ENCODE data around the gene CDH12. TPM values are rescaled to one million over a fixed set of nuclear protein-coding genes. Genes with fewer than 3 reads are reported as not detected.
"Not testable (repeated sequence)": the region's sequence is repeated elsewhere in the genome, so short reads cannot be mapped to it uniquely, and the experiment has no call there.

CDH12 gene
- polyA plus RNA-seq, 1 donor = 1.3 TPM

DNA sequence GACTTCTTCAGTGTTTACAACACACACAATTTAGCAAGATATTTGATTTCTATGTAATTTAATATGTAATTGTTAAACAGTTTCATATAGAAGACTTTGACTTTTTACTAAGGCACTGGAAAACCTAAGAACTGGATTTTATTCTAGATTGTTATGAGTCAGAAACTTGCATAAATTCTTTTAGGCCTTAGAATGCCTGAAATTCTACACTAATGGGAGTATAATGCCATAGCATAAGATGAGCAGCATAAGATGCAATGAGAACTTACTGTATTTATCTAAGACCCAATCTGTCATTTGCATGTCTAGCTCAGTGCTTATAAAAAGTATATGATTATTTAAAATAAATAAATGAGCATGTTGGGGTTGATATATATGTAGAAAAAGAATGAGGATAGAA lies 285.2 kb downstream of the CDH12 start:
- no peak for DNase-seq (ENCODE audit: low read depth)

DNA sequence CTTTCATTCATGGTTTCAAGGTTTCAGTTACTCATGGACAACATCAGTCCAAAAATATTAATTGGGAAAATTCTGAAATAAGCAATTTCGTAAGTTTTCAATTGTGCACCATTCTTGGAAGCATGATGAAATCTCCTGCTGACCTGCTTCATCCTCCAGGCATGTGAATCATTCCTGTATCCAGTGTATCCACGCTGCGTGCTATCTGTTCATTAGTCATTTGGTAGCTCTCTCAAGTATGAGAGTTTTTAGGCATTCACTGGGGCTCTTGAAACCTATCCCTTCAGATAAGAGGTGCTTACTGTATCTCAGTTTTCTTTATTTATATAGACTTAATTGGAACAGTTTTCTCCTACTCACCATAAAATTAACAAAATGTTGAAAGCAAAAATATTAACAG lies 293.0 kb downstream of the CDH12 start:
- no peak for DNase-seq (ENCODE audit: low read depth)

DNA sequence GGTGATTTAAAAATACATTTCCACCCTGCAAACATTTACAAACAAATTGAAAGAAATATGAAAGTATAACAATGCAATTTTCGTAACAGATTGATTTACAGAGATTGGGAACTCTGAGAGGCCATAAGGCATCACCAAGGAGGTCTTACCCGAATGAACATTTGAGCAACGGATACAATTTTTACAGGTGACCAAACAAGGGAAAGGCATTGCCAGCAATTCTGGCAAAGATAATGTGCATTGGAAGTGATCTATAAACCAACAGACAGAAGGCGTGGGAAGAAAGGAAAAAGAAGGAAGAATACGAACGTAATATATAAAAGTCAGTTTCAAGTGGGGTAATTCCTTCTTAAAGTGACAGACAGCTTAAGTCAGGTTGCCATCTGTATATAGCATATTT lies 295.9 kb downstream of the CDH12 start:
- no peak for DNase-seq (ENCODE audit: low read depth)

DNA sequence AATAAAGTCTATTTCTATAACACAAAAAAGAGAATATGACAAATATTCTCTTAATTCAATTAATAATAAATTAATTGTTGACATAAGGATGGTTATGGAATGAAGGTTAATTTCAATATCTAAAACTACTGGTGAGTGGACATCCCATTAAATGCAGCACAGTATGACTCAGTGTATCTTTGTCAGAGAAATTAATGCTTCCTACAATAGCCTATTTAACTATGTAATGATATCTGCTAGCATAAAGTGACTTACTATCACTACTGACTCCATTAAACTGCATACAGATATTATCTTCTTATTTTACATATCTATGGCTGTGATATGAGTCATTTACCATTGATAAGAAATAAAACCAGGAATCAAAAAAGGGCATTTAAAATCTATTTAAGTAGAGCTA lies 298.7 kb downstream of the CDH12 start:
- no peak for DNase-seq (ENCODE audit: low read depth)

DNA sequence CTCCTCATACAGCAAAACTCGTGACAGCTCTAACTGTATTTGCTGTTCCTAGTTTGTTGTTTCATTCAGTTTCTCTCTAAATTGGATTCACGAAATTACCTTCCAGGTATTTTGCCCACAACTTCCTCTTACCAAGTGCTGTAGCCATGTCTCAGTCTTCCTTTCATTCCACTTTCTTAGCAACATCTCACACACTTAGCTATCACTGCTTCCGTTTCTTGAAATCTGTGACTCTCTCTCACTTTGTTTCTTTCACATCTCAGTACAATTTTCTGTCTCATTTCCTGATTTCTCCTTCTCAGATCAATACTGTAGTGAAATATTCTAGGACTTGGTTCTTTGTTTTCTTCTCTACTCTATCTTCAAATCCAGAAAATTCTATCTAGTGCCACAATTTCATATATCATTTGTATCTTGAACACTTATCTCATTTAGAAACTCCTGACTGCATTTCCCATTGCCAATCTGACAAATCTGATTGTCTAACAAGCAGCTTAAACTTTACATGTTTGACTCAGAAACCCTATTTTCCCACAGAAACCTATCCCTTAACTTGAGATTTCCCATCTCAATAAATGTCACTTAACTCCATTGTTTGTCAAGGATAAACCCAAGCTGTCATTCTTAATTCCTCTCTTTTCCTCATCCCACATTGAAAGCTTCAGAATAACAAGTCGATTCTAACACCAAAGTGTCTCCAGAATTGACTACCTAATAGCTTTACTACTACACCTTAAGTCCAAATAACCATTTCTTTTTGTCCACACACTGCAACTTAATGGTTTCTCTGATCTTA lies 303.1 kb downstream of the CDH12 start:
- no peak for DNase-seq (ENCODE audit: low read depth)

DNA sequence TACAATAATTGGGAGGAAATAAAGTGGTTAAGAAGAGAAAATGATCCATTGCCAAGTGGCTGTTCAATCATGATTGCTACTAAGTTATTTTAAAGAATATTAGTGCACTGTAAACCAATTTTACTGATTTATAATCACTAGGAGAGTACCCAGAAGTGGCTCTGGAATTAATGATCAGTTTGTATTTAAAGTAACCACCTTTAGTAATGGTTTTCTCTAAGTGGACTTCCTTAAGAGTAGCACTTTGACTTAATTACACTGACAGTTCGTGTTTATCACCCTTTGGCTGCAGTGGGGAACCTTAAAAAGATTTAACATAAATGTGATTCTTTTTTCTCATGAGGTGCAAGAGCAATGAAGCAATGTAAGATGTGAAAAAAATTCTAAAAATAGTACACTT lies 310.8 kb downstream of the CDH12 start:
- DNase-seq (ENCODE audit: low read depth) = no peak

DNA sequence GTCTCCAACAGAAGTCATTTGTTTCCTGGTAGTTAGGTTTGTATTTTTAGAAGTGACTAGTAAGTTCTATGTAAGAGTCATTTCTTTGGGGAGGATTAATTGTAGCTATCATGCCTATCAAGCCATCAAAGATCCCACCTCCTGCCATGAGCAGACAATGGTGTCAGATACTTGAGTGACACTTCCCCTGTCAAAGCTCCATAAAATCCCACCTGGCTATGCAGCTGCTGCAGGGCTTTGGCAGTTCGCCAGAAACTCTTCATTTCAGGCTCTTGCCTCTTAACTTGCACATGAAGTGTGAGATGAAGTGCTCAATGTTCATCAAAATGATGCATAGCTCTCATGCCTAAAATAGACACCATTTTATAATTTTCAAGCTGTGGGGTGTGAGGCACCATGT lies 312.1 kb downstream of the CDH12 start:
- no peak for DNase-seq (ENCODE audit: low read depth)

DNA sequence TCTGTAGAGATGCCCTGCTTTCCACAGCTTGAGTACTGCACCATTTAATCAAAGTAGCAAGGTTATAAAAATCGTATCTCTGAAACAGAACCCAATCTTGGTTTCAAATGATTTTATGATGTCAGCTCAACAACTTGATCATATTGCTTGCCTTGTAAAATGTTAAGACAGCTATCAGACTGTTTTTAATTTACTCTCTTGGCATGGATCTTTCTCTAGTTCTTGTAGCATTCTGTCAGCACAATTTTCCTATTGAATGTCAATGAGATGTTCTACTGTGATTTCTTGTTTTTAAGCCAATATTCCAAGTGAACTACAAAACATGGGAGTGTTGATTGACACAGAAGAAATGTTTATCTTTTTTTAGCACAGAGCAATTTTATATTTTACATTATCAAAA lies 313.4 kb downstream of the CDH12 start:
- no peak for DNase-seq (ENCODE audit: low read depth)

DNA sequence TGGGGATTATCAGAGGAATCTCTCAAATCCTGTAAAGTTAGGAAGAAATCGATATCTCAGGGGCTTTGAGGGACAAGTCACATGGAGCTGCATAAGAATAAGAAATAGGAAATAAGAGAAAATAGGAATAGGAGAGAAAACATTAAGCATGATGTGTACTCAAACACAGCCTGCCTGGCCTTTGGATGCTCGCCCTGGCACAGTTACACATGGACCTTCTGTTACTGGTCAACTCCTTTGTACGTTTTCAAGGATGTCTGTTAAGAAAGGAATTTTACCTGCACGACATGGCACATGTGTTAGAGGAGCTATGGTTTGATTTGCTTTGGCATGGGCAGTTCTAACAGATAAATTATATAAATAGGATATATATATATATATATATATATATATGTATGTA lies 321.2 kb downstream of the CDH12 start:
- no peak for DNase-seq (ENCODE audit: low read depth)

DNA sequence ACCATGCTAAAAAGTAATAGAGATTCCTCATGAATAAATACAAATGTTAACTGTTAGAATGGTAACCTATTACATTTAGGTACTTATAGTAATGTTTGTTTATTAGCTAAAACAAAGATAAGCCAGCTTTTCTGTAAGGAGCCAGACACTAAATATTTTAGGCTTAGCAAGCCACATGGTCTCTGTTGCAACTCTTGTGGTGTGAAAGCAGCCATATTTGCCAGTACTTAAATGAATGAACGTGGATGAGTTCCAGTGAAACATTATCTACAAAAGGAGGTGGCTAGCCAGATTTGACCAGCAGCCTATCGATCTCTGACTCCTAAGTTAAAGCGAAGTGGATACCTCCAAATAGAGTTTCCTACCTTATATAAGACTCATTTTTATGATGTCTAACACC lies 331.6 kb downstream of the CDH12 start:
- DNase-seq (ENCODE audit: low read depth) = no peak

DNA sequence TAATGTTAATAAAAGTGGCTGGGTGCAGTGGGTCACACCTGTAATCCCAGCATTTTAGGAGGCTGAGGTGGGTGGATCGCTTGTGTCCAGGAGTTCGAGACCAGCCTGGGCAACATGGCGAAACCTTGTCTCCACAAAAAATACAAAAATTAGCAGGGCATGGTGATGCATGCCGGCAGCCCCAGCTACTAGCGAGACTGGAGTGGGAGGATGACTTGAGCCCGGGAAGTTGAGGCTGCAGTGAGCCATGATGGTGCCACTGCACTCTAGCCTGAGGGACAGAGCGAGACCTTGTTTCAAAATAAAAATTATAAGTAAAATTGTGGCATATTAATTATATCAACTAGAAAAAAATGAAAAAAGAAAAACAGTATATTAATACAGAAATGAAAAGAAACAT lies 336.6 kb downstream of the CDH12 start:
- not testable (repeated sequence) for DNase-seq (ENCODE audit: low read depth)

DNA sequence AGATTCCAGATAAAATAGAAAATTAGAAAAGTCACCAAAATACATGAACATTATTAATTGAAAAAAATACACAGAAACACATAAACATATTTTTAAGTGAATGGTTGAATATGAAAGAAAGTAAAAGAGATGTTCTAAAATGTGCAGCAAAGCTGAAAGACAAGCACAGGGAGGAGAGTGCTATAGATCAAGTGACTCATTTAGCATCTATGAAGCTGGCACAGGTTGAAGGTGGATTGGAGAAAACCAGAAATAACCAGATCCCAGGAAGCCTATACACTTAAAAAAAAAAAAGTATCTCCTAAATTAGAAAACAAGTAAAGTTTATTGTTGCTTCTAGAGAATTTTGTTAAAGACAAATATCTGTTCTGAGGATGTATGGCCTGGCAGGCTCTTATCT lies 338.9 kb downstream of the CDH12 start:
- DNase-seq (ENCODE audit: low read depth) = no peak

DNA sequence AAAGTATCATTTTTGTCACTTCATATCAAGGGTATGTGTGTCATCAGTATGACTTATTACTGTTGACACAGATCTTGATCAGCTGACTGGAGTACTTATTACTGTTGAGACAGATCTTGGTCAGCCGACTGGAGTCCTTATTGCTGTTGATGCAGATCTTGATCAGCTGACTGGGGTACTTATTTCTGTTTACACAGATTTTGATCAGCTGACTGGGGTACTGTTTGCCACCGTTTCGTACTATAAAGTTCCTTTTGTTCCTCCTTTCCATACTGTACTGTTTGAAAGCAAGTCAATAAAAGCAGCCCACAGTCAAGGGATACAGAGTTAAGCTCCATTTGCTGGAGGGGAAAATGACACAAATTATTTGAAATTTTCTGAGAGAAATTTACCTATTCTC lies 347.3 kb downstream of the CDH12 start:
- DNase-seq (ENCODE audit: low read depth) = no peak

DNA sequence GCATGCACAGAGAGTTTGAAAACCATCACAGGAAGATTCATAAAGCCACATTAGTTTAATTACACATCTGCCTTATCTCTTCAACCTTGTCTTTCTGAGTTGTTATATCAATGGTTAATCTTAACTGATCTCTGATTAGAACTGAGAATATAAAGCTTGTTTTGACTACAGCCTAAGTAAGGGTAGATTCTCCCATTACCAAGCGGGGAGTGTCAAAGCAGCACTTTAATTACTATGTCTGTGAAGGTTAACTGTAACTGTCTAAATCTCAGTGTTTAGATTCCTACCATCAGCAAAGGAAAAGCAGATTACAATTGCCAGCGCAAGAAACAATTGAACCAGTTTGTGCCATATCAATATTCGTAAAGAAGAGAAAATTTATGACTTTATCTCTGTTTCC lies 348.7 kb downstream of the CDH12 start:
- DNase-seq (ENCODE audit: low read depth) = no peak

DNA sequence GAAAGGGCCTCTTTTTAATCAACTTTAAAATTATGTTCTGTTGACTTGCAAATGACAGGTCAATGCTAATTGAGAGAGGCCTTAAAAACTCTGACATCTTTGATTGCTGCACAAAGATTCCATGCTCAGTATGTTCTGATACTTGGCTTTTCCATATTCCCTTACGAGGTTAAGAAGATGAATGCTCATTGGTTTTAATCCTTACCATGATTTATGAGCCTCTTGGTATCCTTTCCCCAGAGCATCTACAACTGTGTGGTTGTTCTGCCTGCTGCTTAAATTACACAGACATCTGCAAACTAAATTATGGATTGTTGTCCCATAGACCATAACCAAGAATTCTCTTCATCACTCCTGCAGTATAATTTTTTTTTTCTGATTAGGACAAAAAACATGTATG lies 352.6 kb downstream of the CDH12 start:
- DNase-seq (ENCODE audit: low read depth) = no peak

DNA sequence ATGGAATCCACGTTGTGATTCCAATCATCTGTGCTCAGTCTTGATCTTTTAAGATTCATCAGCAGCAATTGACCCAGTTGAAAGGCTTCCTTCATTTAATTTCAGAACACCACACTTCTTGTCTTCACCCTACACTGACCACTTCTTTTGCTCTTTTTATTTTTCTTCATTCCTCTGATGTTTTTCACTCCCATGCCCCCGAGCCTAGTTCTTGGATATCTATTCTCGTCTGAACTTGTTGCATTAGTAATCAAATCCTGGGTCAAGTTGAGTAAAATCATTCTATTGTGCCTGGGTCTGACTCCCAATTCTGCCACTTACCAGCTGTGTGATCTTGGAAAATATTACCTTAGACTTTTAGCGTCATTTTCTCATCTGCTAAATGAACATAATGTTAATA lies 356.5 kb downstream of the CDH12 start:
- DNase-seq (ENCODE audit: low read depth) = no peak

DNA sequence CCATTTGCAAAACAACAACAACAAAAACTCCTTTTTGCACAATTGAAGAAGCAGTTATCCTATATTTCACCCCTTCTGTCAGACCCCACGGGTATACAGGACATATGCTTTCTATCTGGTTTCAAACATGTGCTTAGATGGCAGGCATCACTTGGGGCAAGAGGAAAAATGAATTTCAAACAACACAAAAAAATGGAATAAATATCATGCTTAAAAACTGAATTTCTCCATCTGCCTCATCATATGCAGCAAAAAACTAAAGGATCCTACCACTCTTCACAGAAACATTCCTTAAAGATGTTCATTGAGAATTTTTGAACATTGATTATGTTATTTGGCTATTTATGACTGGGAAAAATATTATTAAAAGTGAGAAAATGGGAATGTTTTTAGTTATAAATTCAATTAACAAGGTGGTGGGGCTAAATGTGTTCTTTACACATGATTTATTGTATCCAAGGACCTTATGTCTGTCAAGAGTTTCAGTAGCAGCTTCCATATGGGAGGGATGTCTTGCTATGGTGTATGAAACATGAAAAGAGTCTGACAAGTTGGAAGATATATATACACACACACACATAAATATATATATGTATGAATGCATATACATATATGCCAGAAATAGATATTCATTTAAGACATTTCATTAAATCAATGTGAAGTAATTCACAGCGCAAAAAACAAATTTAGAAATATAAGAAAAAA lies 358.0 kb downstream of the CDH12 start:
- DNase-seq (ENCODE audit: low read depth) = no peak

DNA sequence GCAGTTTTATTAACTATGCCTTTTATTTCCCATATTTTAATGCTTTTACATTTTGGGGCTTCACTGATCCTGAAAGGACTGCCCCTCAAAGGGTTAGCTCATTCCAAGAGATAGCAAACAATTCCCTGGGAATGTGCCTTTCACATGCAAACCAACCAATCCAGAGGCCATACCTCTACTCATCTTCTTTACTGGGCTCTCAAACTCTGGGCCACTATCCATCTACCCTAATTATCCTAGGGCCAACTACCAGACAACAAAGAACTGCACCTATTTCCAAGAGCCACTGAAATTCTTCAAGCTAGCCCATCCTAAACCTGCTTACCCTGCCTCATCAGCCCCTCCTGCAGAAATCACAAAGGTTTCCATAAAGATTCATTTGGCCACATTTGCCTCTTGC lies 364.7 kb downstream of the CDH12 start:
- DNase-seq (ENCODE audit: low read depth) = no peak

DNA sequence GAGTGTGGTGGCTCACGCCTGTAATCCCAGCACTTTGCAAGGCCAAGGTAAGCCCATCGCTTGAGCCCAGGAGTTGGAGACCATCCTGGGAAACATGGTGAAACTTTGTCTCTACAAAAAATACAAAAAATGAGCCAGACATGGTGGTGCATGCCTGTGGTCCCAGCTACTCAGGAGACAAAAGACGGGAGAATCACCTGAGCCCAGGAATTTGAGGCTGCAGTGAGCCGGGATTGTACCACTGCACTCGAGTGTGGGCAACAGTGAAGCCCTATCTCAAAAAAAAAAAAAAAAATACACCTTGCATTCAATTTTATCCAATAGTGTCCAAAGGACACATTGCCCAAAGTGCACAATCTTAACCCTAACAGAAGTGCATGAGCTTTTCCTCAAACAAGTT lies 372.8 kb downstream of the CDH12 start:
- no peak for DNase-seq (ENCODE audit: low read depth)

DNA sequence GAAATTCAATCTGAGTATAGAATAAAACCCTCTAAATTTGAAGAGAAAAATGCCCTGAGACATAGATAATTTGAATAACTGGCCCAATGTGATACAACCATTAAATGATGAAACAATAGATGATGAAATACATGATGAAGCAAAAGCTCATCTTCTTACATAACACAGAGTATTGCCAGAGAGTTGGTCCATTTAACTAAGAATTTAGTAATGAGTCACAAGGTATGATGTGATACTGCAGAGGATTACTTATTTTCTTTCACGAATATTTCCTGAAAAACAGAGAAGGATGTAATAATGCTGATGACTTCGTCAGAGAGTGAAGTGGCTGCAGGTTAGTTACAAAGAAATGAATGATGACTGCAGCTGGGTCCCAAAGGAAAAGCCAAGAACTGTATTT lies 379.3 kb downstream of the CDH12 start:
- no peak for DNase-seq (ENCODE audit: low read depth)

DNA sequence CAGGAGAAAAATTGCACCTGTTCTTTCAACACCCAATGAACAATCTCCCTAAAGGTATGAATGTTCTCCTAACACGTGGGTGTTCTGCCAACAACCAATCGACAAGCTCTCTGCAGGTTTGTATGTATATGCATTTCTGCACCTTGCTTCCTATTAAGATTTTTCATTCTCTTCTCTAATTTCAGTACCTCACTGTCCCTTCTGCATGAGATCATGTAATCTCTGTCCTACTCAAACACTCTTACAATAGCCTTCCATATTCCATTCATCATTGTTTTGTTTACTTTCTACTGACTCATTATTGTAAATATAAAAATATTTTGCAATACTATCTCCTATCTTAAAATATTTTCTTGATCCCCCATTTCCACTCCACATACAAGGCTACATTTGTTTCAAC lies 382.0 kb downstream of the CDH12 start:
- DNase-seq (ENCODE audit: low read depth) = no peak

DNA sequence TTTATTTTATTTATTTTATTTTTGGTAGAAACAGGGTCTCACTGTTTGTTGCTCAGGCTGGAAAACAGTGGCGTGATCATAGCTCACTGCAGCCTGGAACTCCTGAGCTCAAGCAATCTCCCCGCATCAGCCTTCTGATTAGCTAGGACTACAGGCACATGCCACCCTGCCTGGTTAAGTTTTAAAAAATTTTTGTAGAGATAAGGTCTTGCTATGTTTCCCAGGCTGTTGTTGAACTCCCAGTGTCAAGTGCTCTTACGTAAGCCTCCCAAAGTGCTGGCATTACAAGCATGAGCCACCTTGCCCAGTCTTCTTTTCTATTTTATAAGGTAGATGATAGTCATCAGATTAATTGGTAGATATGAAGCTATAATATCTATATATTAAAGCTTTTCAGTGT lies 382.7 kb downstream of the CDH12 start:
- no peak for DNase-seq (ENCODE audit: low read depth)

DNA sequence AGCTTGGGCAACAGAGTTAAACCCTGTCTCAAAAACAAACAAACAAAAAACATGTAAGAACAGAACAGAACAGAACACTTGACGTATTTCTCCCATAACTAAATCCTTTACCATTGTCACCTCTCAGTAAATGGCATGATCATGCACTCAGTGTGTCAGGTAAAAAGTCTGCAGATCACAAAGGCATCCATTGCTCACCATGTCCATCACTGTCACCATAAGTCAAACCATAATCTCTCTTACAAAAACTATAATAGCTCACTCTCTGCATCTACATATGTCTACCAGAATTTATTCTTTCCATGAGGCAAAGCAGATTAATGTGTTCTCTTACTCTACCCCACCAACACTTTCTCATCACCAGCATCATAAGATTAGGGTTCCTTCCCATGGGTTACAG lies 387.5 kb downstream of the CDH12 start:
- DNase-seq (ENCODE audit: low read depth) = no peak

DNA sequence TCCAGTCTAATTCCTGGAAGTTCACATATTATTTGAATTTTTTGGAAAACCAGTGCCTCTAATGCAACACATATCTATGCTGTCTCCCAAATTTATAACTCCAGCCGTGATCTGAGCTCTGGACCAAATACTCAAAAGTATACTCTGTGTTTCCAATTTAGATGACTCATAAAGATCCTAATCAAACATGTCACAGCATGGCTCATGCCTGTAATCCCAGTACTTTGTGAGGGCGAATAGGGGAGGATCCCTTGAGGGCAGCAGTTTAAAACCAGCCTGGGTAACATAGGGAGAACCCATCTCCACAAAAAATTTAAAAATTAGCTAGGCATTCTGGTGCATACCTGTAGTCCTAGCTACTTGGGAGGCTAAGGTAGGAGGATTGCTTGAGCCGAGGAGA lies 388.0 kb downstream of the CDH12 start:
- DNase-seq (ENCODE audit: low read depth) = no peak
